Measurements from ENCODE around the gene CCDC102A.

The CCDC102A gene

DNA sequence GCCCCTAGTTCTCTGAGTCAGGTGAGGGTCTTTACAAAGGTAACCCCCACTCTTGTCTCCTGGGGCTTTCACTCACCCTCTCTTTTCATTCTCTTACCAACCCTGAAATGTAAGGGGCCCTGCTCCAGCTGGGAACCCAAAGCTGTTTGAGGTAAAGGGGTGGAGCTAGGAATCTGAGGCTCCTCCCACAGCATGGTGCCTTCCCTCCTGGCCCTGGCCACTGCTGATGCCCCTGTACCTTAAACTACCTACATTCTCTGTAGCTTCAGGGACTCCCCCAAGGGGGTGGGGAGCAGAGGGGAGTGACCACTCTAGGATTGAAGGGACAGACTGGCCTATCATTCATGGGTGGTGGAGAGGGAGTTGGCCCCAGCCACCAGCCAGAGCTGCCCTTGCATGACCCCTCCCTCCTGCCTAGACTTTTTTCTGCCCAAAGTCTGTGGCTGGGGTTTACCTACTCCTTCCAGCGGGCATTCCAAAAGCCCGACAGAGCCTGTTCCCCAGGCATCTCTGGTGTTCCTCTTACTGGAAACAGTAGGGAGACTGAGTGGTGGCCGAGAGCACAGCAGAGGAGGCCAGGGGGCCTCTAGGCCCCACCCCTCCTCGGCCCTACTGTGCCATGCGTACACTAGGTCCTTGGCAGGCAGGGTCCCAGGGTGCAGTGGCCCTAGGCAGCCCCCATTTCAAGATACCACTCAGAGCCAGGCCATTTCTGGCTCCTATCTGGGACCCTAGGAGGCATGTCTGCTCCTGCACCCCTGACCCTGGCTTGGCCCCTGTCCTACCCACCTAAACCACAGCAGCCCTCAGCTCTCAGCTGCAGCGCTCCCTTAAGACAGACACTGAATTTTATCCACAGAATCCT lies 59.6 kb downstream of the CCDC102A start:
- DNase-seq: no peak

GRCh38 chr16:57475711-57476339 lies 60.5 kb downstream of the CCDC102A start:
- DNase-seq: peak; percentile 21

DNA sequence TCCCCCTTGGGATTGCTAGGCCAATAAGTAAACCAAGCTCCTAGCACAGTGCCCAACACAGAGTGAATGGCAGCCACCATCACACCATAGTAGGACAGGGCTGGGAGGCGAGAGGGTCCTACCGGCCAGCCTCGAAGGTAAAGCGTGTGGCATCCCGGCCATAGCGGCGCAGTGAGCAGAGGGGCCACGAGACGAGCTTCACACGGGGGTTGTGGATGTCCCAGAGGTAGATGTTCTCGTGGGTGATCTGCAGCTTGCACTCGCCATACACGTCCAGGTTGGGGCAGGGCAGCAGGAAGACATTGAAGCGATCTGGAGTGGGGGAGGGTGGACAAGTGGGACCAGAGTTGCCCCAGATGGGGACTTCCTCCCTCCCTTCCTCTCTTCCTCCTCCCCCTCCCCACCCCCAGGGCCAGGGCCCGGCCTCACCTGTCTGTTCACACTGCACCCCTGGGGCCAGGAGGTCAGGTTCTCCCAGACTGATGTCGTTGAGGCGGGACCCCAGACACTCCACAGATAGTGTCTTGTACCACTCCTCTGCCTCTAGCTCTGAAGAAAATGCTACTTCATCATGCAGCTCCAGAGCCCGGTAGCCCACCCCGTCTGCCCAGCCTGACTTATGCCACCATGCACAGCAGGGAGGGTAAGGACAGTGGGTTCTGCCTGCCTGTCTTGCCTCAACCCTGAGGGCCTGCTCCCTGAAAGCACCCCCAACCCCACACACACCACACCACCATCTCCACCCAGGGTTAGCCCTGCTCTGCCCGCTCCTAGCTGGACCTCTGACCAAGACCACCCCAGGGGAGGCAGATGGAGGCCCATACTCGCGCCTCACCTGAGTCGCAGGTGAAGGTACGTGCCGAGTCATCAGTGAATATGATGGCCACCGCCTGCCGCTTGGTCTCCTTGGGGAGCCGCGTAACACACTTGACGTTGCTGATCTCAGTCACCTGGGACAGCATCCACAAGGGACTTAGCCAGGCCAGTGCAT lies 61.4 kb downstream of the CCDC102A start:
- DNase-seq: no peak

- no peak for DNase-seq
These were observed 62.5 kb downstream of the CCDC102A start for GRCh38 chr16:57473906-57474305.

GRCh38 chr16:57473176-57473840 lies 63.1 kb downstream of the CCDC102A start:
- no peak for DNase-seq

DNA sequence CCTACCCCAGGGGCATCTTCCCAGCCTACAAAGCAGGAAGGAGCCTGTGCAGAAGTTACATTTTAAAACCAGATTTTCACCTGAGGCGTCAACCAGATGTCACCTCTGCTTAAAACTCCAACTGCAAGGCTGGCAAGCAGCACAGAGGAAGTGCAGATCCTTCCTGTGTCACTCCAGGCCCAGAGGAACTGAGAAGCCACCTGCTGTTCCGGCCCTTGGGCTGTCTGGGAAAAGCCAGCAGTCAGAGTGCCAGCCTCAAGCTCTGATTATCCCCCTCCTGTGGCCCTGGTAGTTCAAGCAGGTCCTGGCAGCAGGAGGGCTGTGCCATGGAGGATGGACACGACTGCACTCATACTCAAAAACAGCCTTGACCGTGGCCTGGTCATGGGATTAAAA lies 63.7 kb downstream of the CCDC102A start:
- no peak for DNase-seq

GRCh38 chr16:57471852-57472664 lies 64.3 kb downstream of the CCDC102A start:
- DNase-seq: no peak

- DNase-seq: no peak
These were observed 65.2 kb downstream of the CCDC102A start for GRCh38 chr16:57471209-57471608.

DNA sequence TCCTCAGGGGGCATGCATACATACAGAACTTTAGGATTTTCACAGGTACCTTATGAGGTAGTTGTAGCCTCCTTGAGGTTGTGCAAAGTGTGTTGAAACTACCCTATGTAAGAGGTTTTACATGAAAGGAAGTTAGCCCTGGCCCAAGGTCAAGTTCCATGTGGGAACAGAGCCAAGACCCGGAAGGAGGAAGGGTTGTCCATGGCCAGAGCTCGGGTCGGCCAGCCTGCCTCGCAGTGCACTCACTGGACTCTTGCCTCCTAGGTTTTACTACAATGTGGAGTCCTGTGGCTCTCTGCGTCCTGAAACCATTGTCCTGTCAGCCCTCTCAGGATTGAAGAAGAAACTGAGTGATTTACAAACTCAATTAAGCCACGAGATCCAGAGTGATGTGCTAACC lies 65.7 kb downstream of the CCDC102A start:
- no peak for DNase-seq

DNA sequence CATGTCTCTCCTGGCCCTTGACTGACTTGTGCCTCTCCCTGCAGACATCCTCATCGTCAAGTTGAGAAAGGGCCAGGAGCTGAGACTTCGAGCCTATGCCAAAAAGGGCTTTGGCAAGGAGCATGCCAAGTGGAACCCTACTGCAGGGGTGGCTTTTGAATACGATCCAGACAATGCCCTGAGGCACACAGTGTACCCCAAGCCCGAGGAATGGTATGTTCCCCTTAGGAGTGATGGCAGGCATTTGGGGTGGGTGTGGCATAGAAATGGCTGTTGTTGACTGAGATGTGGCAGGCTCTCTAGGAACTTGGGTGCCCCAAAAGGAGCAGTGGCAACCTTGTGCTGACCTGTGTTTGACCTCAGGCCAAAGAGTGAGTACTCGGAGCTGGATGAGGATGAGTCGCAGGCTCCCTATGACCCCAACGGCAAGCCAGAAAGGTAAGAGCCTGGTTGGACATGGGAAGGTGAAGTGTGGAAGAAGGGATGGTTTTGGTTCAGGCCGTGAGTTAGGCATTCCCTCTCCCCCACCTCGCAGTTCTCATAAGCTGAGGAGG lies 66.4 kb downstream of the CCDC102A start:
- no peak for DNase-seq

GRCh38 chr16:57469046-57469445 lies 67.3 kb downstream of the CCDC102A start:
- no peak for DNase-seq

- no peak for DNase-seq
These were observed 68.0 kb downstream of the CCDC102A start for GRCh38 chr16:57468346-57468745.

- DNase-seq: no peak
These were observed 71.8 kb downstream of the CCDC102A start for GRCh38 chr16:57464523-57464922.

DNA sequence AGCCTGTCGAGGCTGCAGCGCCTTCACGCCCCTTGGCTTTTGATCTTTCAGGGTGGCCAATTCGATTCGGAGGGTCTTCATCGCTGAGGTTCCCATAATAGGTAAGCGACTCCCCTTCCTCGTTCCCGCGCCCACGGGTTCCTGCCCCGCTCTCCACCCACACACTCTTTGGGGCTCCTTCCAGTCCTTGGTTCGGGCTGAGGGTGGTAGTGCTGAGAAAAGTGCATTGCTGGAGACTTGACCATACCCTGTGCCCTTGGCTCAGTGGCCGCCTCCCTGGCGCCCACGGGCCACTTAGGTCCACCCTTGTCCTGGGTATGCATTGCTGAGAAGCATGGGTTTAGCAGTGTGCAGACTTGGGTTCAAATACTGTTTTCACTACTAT lies 73.4 kb downstream of the CCDC102A start:
- no peak for DNase-seq

DNA sequence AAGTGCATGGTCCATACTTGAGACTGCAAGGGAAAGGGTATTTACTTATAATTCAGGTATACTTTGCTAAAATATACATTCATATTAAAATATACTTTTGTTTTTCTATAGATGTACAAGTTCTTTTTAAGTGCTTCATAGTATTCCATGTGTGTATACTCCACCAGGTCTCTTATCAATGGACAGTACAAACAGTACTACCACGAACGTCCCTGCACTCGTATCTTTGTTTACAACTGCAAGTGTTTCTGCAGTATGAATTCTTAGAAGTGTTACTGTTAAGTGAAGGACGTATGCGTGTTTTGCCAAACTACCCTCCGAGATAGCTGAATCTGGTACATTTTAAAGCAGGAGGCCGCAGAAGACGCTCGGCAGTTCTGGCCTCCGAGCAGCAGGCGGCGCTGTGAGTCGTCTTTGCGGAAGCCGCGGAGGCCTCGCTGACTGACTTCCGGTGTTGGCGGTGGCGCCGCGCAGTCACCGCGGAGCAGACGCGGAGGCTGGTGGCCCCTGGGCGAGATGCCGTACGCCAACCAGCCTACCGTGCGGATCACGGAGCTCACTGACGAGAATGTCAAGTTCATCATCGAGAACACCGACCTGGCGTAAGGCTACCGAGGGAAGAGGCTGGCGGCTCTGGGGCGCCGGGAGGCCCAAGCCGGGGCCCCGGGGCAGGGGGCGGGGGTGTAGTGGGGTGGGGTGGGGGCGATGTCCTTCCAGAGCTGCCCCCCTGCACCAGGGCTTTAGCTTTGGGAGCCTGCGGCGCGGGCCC lies 74.0 kb downstream of the CCDC102A start, which contains the start of gene POLR2C:
POLR2C (plus strand) TSS at position 471 of the 769 bp plus-strand sequence; CDS start at position 517, 46 bp downstream.
- DNase-seq: peak; percentile 72
